IPS-15b (cell line): ENCODE measurements around the gene HYAL2.
"Not testable (repeated sequence)": the region's sequence is repeated elsewhere in the genome, so short reads cannot be mapped to it uniquely, and the experiment has no call there.

Source experiments
- H3K27me3 ChIP-seq: one replicate; pipeline ENCODE4 v1.6.1; 2013; ENCODE audit warnings: low read length; ENCODE audit not compliant: control insufficient read depth, insufficient read depth
- H3K36me3 ChIP-seq: one replicate; pipeline ENCODE4 v1.6.1; 2013; ENCODE audit warnings: low read length; ENCODE audit not compliant: control insufficient read depth, insufficient read depth
- H3K4me1 ChIP-seq: one replicate; pipeline ENCODE4 v1.6.1; 2013; ENCODE audit warnings: mild to moderate bottlenecking, low read length; ENCODE audit not compliant: control insufficient read depth, insufficient read depth
- H3K4me3 ChIP-seq: one replicate; pipeline ENCODE4 v1.5.1; 2013; ENCODE audit warnings: low read depth, low read length
- H3K9ac ChIP-seq: one replicate; pipeline ENCODE4 v1.6.1; 2013; ENCODE audit warnings: low read depth, mild to moderate bottlenecking, low read length
- H3K9me3 ChIP-seq: one replicate; pipeline ENCODE4 v1.6.1; 2013; ENCODE audit warnings: mild to moderate bottlenecking, low read length; ENCODE audit not compliant: control insufficient read depth, insufficient read depth

The HYAL2 gene

DNA sequence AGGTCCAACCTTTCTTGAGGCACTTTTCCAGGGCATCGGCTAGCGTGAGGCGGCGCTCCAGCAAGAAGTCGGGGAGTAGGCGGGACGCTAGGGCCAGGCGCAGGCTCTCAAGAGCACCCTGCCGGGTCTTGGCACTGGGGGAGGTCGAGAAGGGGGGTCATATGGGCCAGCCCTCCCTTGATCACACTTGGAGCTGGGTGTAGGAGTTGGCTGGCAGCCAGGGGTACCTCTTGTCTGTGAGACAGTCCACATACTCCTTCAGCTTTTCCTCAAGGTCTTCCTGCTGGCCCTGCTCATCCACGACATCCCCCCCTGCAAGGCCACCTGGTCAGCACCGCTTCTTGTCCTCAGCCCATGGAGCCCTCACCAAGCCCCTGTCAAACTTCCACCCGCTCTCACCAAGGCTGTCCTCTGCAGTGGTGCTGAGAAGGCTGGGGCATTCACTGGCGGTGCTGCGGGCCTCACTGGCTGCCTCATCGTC lies 32.3 kb downstream of the HYAL2 start:
- no peaks in the 10 kb centered on the region for H3K4me1 ChIP-seq
- H3K9ac ChIP-seq = no peak overlapping the region
- H3K4me3 ChIP-seq = no peak overlapping the region
- H3K9me3 ChIP-seq = no peaks in the 10 kb centered on the region
- H3K36me3 ChIP-seq = peaks cover 37% of the 10 kb centered on the region
- no peaks in the 10 kb centered on the region for H3K27me3 ChIP-seq

DNA sequence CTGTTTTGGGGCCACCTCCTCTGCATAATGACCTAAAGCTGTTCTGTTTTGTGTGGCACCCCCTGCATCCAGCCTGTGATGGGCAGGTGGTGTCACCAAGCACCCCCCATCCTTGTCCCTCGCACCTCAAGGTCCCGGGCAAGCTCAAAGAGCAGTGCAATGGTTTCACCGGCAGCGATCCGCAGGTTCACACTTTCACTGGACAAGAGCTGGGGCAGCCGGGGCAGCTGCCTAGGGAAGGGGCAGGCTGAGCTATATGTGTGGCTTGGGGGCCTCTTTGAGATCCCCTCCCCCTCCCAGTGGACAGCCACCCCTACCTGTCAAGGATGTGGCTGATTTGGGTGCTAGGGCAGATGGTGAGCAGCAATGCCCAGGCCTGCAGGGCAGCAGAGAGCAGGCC lies 33.4 kb downstream of the HYAL2 start:
- Histone ChIP-seq H3K27me3 (no peaks in the 10 kb centered on the region), H3K9ac (no peak overlapping the region), H3K4me1 (no peaks in the 10 kb centered on the region), H3K9me3 (no peaks in the 10 kb centered on the region), H3K36me3 (peaks cover 37% of the 10 kb centered on the region), H3K4me3 (no peak overlapping the region)

DNA sequence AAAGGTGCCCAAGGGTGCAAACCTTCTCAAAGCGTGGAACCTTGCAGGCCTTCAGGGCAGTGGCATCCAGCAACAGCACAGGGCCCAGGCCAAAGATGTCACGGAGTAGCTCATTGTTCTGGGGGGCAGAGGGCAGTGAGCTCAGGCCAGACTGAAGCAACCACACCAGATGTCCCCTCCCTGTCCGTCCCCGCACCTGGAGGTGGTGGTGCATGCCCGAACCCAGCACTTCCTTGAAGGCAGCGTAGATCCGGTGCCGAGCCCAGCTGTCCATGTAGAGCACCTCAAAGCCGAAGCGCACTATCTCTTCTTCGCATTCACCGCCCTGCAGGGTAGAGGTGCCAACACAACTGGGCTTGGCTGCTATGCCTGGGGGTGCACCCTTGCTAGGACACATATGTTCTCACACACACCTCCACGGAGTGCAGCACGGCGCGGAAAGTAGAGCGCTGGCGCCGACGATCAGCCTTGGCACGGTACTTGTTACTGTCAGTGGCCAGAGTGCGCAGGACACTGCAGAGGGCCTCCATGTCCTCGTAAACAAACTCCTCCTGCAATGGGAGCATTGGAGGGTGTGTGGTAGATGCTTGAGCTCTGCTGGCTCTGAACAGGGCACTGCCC lies 34.0 kb downstream of the HYAL2 start:
- H3K4me3 ChIP-seq = no peak overlapping the region
- no peaks in the 10 kb centered on the region for H3K4me1 ChIP-seq
- no peak overlapping the region for H3K9ac ChIP-seq
- H3K27me3 ChIP-seq = no peaks in the 10 kb centered on the region
- H3K36me3 ChIP-seq = peaks cover 37% of the 10 kb centered on the region
- no peaks in the 10 kb centered on the region for H3K9me3 ChIP-seq

DNA sequence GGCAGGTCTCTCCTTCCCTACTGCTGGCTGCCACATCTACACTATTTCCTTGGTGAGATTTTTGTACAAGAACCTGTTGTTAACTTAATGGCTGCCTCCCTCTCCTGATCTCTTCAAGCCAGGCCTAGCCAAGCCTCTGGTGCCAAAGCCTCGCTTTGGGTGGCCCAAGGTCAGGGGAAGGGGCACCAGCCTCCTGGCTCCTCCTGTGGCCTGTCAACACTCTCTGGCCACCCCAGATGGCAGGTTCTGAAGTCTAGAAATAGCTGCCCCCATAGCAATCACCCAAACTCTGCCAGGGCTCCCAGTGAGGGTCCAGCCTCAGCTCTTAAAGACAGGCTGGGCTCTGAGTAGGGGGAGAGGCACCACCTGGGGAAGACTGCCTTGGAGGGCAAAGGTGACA lies 35.3 kb downstream of the HYAL2 start:
- Histone ChIP-seq H3K27me3 (no peaks in the 10 kb centered on the region), H3K9ac (no peak overlapping the region), H3K4me1 (no peaks in the 10 kb centered on the region), H3K36me3 (peaks cover 37% of the 10 kb centered on the region), H3K4me3 (no peak overlapping the region), H3K9me3 (no peaks in the 10 kb centered on the region)

DNA sequence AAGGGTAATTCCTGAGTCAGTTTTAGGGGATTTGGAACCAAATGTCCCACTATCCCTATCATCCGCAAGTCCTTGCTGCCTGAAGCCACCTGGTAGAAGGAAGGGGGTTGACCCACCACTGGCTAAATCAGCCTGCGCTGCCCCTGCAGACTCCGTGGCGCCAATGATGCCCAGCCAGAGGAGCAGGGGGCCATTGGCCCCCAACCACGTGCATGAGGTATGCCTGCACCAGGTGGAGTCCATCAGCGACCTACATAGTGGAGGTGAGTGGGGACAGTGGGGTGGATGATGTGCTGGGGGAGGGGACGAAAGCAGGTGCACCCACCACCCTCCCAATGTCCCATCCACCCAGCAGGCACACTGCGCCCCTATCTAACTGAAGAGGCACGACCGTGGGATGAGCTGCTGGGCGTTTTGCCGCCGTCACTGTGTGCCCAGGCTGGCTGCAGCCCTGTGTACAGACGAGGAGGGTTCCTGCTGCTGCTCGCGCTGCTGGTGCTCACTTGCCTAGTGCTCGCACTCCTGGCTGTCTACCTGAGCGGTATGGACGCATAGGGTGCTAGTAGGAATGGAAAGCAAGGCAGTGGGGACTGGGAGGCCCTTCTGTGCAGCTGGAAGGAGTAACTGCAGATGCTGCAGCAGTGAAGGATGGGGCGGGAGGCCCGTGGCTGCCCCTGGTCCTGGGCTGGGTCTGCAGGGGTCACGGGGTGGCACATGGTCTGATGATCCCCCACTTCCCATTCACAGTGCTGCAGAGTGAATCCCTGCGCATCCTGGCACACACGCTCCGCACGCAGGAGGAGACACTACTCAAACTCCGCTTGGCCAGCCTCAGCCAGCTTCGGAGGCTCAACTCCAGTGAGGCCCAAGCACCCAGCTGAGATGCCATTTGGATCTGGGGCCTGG lies 36.0 kb downstream of the HYAL2 start:
- H3K9me3 ChIP-seq = no peaks in the 10 kb centered on the region
- no peaks in the 10 kb centered on the region for H3K27me3 ChIP-seq

DNA sequence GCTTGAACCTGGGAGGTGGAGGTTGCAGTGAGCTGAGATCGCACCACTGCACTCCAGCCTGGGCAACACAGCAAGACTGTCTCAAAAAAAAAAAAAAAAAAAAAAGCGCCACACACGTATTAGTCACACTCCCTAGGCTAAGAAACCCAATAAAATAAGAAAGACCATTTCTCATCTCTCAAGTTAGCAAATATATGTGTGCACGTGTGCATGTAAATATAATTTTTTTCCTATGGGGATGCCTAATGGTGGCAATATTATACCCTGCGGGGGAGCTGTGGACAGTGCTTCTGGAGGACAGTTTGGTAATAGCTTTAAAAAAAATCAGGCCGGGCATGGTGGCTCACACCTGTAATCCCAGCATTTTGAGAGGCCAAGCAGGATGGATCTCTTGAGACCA lies 38.4 kb downstream of the HYAL2 start:
- not testable (repeated sequence) for H3K9me3 ChIP-seq, H3K9ac ChIP-seq, H3K4me1 ChIP-seq, H3K27me3 ChIP-seq, H3K4me3 ChIP-seq
- peaks cover 21% of the 10 kb centered on the region for H3K36me3 ChIP-seq

More for the DNA sequence above, 36.0 kb downstream of the HYAL2 start:
- peaks cover 37% of the 10 kb centered on the region for H3K36me3 ChIP-seq
- no peak overlapping the region for H3K9ac ChIP-seq
- no peaks in the 10 kb centered on the region for H3K4me1 ChIP-seq
- H3K4me3 ChIP-seq = no peak overlapping the region

DNA sequence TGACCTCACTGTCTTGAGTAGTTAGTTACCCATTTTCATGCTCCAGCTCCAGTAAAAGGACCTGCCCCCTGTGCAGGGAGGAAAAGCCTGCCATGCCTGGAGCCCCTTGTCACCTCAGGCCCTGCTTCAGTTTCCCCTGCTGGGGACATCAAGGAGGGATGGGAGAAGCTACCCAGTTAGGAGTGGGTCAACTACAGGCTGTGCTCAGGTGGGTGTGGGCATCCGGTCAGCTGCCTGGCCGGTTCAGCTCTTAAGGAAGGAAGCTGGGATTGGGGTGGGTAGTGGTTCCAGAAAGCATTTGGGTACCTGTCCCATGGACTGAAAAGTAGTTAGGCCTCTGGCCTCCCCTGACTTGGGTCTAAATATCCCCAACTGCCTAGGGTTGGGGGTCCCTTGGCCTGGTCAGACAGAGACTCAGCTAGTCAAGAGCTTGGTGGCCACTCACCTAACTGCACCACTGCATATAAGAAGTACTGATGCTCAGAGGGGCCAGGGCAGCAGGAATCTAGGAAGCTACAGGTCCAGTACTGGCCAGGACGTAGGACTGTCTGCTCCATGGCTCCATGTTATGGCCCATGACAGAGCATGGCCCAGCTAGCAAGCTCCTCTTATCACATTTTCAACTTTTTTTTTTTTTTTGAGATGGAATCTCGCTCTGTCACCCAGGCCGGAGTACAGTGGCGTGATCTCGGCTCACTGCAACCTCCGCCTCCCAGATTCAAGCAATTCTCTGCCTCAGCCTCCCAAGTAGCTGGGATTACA lies 43.1 kb downstream of the HYAL2 start:
- Histone ChIP-seq H3K4me3 (no peak overlapping the region), H3K9ac (no peak overlapping the region), H3K4me1 (no peaks in the 10 kb centered on the region), H3K27me3 (peaks cover 31% of the 10 kb centered on the region), H3K36me3 (no peaks in the 10 kb centered on the region), H3K9me3 (no peaks in the 10 kb centered on the region)

DNA sequence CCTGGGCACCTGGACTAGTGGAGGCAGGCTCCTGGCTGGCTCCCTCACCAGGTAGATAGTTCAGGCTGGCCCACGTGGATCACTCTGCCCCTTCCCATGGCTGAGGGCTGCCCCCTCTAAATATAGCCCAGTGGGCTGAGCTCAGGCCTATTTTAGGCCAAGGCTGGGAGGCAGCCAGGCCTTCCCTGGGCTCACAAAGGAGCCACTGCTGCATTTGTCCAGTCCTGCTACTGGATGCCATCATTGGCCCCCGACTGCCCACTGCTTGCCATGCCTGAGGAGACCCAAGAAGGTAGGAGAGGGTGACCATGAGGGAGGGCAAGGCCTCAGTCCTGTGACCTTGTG lies 43.7 kb downstream of the HYAL2 start, which contains the start of gene LSMEM2:
LSMEM2 (plus strand) TSS at position 208 of the 345 bp plus-strand sequence; CDS start at position 235, 27 bp downstream.
- Histone ChIP-seq H3K9me3 (no peaks in the 10 kb centered on the region), H3K4me3 (no peak within 1 kb of the TSS), H3K27me3 (peaks cover 37% of the 10 kb centered on the region), H3K36me3 (no peaks in the 10 kb centered on the region), H3K9ac (no peak within 1 kb of the TSS), H3K4me1 (peaks cover 3% of the 10 kb centered on the region)

DNA sequence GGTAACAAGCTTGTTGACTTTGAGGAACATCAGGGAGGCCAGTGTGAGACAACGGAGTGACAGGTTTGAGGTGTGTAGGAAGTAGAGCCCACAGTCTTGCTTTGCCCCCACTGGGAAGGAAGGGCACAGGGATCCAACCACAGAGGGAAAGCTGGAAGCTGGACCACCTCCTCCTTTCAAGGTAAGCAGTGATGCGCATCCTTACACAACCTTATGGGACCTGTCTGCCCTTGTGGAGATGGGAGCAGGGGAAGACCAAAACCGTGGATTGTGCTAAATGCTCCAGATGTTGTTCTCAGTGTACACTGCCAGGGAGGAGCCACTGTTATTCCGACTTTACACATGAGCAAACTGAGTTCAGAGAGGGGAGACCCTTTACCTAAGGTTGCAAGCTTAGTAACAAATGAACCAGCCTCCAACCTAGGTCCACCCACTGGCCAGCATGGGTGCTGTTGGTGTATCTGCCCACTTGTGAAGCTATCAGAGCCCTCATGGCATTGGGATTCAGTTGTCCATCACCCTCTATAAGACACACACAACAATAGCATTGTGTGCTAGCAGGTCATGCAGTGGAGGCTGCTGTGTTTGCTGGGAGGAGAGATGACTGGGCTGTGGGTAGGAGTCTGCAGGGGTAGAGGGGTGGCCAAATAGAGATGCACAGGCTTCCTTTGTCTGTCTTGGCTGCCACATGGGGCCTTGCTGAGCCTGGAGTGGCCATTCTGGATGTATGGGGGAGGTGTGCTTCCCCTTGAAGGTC lies 44.2 kb downstream of the HYAL2 start:
- peaks cover 3% of the 10 kb centered on the region for H3K4me1 ChIP-seq
- no peaks in the 10 kb centered on the region for H3K9me3 ChIP-seq
- H3K27me3 ChIP-seq = peaks cover 43% of the 10 kb centered on the region
- H3K9ac ChIP-seq = no peak overlapping the region
- H3K36me3 ChIP-seq = no peaks in the 10 kb centered on the region
- no peak overlapping the region for H3K4me3 ChIP-seq

DNA sequence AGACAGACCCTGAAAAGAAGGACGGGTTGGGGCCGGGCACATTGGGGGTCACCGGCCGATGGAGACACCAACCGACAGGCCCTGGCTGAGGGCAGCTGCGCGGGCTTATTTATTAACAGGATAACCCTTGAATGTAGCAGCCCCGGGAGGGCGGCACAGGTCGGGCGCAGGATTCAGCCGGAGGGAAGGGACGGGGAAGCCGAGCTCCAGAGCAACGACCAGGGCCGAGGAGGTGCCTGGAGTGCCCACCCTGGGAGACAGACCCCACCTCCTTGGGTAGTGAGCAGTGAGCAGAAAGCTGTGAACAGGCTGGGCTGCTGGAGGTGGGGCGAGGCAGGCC lies 45.8 kb downstream of the HYAL2 start:
- H3K27me3 ChIP-seq = peaks cover 46% of the 10 kb centered on the region
- H3K4me1 ChIP-seq = peaks cover 3% of the 10 kb centered on the region
- no peaks in the 10 kb centered on the region for H3K36me3 ChIP-seq
- peak overlapping the region; percentile 37 for H3K9ac ChIP-seq
- peak overlapping the region; percentile 55 for H3K4me3 ChIP-seq
- no peaks in the 10 kb centered on the region for H3K9me3 ChIP-seq
